Ishikawa (cell line): ENCODE results near the gene ADAM30.

ENCODE experiments used
- CEBPB ChIP-seq: IDR thresholded peaks from 2 replicates; pipeline ENCODE4 v1.6.1; 2012
- CREB1 ChIP-seq: IDR thresholded peaks from 2 replicates; pipeline ENCODE4 v1.6.1; 2012; ENCODE audit warnings: low read depth
- EGR1 ChIP-seq: IDR thresholded peaks from 2 replicates; pipeline ENCODE4 v1.6.1; 2012
- EP300 ChIP-seq: IDR thresholded peaks from 2 replicates; pipeline ENCODE4 v1.6.1; 2012; ENCODE audit warnings: borderline replicate concordance
- FOXM1 ChIP-seq: IDR thresholded peaks from 2 replicates; pipeline ENCODE4 v1.6.1; 2012; ENCODE audit warnings: low read depth, borderline replicate concordance
- MAX ChIP-seq: IDR thresholded peaks from 2 replicates; pipeline ENCODE4 v1.6.1; 2012
- RAD21 ChIP-seq: IDR thresholded peaks from 2 replicates; pipeline ENCODE4 v1.6.1; 2012; ENCODE audit warnings: low read depth
- REST ChIP-seq: IDR thresholded peaks from 2 replicates; pipeline ENCODE4 v1.6.1; 2012; ENCODE audit warnings: low read depth, mild to moderate bottlenecking
- TAF1 ChIP-seq: IDR thresholded peaks from 2 replicates; pipeline ENCODE4 v1.6.1; 2012; ENCODE audit warnings: low read depth, mild to moderate bottlenecking
- TEAD4 ChIP-seq: IDR thresholded peaks from 2 replicates; pipeline ENCODE4 v1.6.1; 2012
- USF1 ChIP-seq: IDR thresholded peaks from 2 replicates; pipeline ENCODE4 v1.6.1; 2012

- TF ChIP-seq CEBPB (no peak), TAF1 (no peak), REST (no peak), USF1 (no peak), TEAD4 (no peak), MAX (no peak), CREB1 (no peak), FOXM1 (no peak), RAD21 (no peak), EP300 (no peak), EGR1 (no peak)
Observed at GRCh38 chr1:119911775-119912174, 15.5 kb upstream of the ADAM30 start.
